Fibroblast of mammary gland (primary cell): ENCODE data around the gene KRT9.

Source experiments
- DNase-seq: peaks from one replicate; pipeline ENCODE4 v3.0.0-alpha.2; 2010; ENCODE audit warnings: low read depth
- H3K4me3 ChIP-seq: 2 replicates; pipeline ENCODE4 v1.5.1; 2011; ENCODE audit warnings: low read depth, mild to moderate bottlenecking, low read length, moderate library complexity; ENCODE audit not compliant: control insufficient read depth
- TF ChIP-seq, protein P1 (sequence below): conservative IDR thresholded peaks from 2 replicates; pipeline ENCODE4 v1.5.1; 2011; ENCODE audit warnings: low read depth, low read length, inconsistent platforms; ENCODE audit not compliant: control insufficient read depth, insufficient read depth

KRT9 gene

DNA sequence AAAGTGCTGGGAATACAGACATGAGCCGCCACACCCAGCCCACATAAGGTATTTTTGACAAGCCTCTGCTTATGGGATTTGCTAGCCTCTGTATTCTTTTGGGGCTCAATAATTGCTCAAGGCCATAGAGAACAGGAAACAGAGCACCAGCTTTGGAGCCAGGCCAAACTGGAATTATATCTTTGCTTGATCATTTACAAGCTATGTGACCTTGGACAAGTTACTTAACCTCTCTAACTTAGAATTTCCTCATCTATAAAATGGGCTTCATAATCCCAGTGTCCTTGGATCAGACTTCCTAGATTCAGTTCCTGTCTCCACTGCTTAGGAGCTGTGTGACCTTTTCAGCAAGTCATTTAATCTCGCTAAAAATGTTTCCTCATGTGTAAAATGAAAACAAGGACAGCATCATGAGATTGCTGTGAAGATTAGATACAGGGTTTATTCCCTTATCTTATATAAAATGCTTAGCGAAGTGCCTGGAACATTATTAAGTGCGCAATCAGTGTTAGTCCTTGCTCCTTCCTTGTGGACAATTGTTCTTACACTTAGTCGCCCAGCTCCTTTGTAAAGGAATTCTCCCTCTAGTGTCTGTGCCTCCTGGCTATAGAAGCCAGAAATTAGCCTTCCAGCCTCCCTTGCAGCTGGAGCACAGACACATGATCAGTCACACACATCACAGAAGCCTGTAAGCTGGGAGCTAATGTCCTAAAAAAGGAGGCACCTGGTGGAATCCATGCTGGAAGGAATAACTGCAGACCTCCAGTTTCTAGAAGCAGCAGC is 16.6 kb downstream of the KRT9 start:
- TF ChIP-seq, protein P1, sequence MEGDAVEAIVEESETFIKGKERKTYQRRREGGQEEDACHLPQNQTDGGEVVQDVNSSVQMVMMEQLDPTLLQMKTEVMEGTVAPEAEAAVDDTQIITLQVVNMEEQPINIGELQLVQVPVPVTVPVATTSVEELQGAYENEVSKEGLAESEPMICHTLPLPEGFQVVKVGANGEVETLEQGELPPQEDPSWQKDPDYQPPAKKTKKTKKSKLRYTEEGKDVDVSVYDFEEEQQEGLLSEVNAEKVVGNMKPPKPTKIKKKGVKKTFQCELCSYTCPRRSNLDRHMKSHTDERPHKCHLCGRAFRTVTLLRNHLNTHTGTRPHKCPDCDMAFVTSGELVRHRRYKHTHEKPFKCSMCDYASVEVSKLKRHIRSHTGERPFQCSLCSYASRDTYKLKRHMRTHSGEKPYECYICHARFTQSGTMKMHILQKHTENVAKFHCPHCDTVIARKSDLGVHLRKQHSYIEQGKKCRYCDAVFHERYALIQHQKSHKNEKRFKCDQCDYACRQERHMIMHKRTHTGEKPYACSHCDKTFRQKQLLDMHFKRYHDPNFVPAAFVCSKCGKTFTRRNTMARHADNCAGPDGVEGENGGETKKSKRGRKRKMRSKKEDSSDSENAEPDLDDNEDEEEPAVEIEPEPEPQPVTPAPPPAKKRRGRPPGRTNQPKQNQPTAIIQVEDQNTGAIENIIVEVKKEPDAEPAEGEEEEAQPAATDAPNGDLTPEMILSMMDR, result no peak
- H3K4me3 ChIP-seq, result no peak overlapping the region
- peak; percentile 25 for DNase-seq

DNA sequence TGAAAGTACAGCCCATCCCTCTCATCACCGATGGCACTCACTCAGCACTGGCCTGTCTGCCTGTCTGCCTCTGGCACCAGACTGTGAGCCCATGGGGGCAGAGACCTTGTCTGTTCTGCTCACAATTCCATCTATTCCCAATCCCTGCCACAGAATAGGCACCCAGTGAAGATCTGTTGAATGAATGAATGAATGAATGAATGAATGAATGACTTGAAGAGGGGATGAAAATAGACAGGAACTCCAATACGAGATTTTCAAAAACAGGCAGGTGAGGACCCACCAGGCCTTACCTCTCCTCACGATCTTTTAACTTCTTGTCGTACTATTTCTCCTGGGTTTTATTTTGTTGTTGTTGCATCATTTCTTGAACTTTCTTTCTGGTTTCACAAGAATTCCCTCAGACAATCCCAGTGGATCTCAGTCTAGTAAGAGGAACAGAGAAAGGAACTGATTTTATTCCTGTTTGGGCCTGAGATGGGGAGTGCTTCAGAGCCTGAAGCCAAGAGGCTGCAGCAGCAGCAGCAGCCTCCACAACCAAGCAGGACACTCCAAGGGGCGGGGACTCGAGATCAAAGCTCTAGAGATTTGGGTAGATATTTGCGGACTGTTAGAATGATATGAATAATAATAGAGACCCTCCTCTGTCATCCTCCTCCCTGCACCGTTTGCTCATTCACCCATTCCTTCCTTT is 17.7 kb downstream of the KRT9 start:
- TF ChIP-seq, protein P1, result no peak
- H3K4me3 ChIP-seq, result no peak overlapping the region
- peak; percentile 26 for DNase-seq

DNA sequence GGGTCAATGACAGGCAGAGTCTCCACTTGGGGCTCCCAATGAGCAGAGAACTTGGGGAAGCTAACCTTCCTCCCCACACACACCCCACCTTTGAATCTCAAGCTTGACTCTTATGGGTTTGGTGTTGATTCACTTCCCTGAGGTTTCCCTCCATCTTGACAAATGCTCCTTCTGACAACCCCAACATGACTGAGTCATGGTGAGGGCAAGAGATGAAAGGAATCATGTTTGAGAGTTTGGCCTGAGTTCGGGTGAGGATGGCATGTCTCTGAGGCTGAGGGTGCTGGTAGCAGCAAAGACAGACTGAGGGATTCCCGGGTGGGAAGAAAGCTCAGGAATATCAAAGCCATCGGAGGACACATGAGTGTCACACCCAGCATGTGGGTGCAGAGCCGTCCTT is 18.7 kb downstream of the KRT9 start:
- DNase-seq, result peak; percentile 56
- TF ChIP-seq, protein P1, result no peak
- no peak overlapping the region for H3K4me3 ChIP-seq

DNA sequence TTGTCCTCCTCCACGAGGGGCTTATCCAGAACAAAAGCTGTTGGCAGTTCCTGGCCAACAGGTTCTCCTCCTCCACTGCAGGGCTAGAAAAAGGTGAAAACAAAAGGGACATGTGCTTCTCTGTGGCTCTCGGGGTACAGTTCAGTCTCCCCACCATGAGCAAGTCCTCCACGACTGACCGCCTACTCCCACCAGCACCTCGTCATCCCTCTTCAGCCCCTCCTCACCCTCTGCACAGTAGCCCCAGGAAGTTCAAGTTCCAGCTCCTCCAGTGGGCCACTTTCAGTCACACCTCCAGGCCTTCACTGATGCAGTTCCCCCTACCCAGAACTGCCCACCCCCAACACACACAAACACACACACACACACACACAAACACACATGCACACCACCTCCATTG is 19.4 kb downstream of the KRT9 start:
- no peak for DNase-seq
- TF ChIP-seq, protein P1, result no peak
- no peak overlapping the region for H3K4me3 ChIP-seq

DNA sequence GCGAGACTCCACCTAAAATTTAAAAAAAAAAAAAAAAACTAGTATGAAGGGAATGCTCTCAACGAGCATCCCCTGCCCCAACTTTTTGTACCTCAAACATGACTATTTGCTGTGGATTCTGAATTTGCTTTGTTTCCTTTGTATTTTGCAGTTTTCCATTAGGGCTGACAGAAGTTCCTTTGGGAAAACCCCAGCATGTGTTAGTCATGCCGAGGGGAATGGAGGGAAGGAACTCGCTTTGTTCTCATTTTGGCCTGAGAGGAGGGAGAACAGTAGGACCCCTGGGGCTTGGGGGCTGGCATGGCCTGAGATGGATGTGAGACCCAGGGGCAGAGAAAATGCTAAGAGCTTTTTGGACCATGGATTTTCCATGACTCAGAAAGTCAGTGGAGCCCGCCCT is 20.5 kb downstream of the KRT9 start:
- DNase-seq, result peak; percentile 35
- no peak overlapping the region for H3K4me3 ChIP-seq
- TF ChIP-seq, protein P1, result no peak

DNA sequence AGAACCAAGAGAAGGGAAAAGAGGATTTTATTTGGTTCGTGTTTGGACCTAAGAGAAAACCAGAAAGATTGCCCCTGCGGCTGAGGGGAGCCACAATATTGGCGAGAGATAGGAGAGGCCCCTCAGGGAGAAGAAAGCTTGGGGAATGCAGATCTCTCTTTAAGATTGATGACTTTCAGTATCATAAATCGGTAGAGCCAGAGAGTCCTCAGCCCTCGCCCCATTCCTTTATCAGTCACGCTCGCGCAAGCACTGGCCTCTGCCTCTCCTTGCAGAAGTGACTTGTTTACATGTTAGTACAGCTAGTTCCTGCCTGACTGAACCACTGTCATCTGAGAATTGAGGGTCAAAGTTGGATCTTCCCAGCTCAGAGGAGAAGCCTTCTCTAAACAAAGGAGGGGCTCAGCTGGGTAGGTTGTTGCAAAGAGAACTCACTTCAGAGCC is 22.2 kb downstream of the KRT9 start:
- TF ChIP-seq, protein P1, result no peak
- no peak overlapping the region for H3K4me3 ChIP-seq
- peak; percentile 18 for DNase-seq
